Activated naive CD4-positive, alpha-beta T cell treated with anti-CD3 and anti-CD28 coated beads for 36 hours (primary cell): ENCODE measurements around the gene BACE2. TPM values are rescaled to one million over a fixed set of nuclear protein-coding genes. Genes with fewer than 3 reads are reported as not detected.
"Not testable (repeated sequence)": the region's sequence is repeated elsewhere in the genome, so short reads cannot be mapped to it uniquely, and the experiment has no call there.

ENCODE experiments used
- CTCF ChIA-PET: fragments of 350-600 bp; sonication (Branson Sonifier 250); formaldehyde crosslinking; loops from one replicate; lab custom pipeline; 2021; ENCODE audit warnings: antibody characterized with exemption; lab: Charles Lee
- DNase-seq: peaks from one replicate; pipeline ENCODE4 v3.0.0-alpha.2; 2020
- H3K27ac Mint-ChIP-seq: one replicate; pipeline ENCODE4 v1.8.0; 2021; ENCODE audit warnings: mild to moderate bottlenecking, mixed read lengths
- H3K27me3 Mint-ChIP-seq: one replicate; pipeline ENCODE4 v1.8.0; 2021; ENCODE audit warnings: low read depth, mixed read lengths
- H3K36me3 Mint-ChIP-seq: one replicate; pipeline ENCODE4 v1.8.0; 2021; ENCODE audit warnings: low read depth, mixed read lengths
- H3K4me1 Mint-ChIP-seq: one replicate; pipeline ENCODE4 v1.8.0; 2021; ENCODE audit warnings: low read depth, mixed read lengths
- H3K4me3 Mint-ChIP-seq: one replicate; pipeline ENCODE4 v1.8.0; 2021; ENCODE audit warnings: mild to moderate bottlenecking, moderate library complexity, mixed read lengths
- H3K9me3 Mint-ChIP-seq: one replicate; pipeline ENCODE4 v1.8.0; 2021; ENCODE audit warnings: mixed read lengths
- intact Hi-C: fragments of 100-400 bp; cut with micrococcal nuclease; formaldehyde crosslinking; loops from one replicate; pipeline ENCODE4 v1.15.1; 2023
- total RNA-seq, 2 experiments: library from RNA; stranded (reverse); gene quantifications; one replicate each; pipeline ENCODE4 v1.2.3, GENCODE V29; 2021

BACE2 gene
- total RNA-seq, 2 experiments from 2014 or later: 0.17 to 0.89 TPM

- no peaks in the 10 kb centered on the region for H3K36me3 Mint-ChIP-seq
- H3K4me3 Mint-ChIP-seq: no peak overlapping the region
- H3K27ac Mint-ChIP-seq: no peak overlapping the region
- intact Hi-C loops: no loop called here
- H3K27me3 Mint-ChIP-seq: peaks cover 19% of the 10 kb centered on the region
- peaks cover 12% of the 10 kb centered on the region for H3K9me3 Mint-ChIP-seq
- CTCF ChIA-PET: no interaction called here
- no peaks in the 10 kb centered on the region for H3K4me1 Mint-ChIP-seq
- no peak for DNase-seq
Measured at GRCh38 chr21:41251961-41252642, 84.1 kb downstream of the BACE2 start.

- intact Hi-C loops: no loop called here
- H3K27me3 Mint-ChIP-seq: peaks cover 19% of the 10 kb centered on the region
- CTCF ChIA-PET: no interaction called here
Measured at GRCh38 chr21:41254090-41254700, 86.2 kb downstream of the BACE2 start.

GRCh38 chr21:41255190-41255589 is 87.2 kb downstream of the BACE2 start:
- DNase-seq: no peak
- peaks cover 12% of the 10 kb centered on the region for H3K9me3 Mint-ChIP-seq
- no peaks in the 10 kb centered on the region for H3K36me3 Mint-ChIP-seq
- CTCF ChIA-PET: interaction anchor here (0.6 kb wide), 1 partner anchor 233 kb away, joined by 5 read pairs; no protein-coding TSS in a partner anchor
- peaks cover 19% of the 10 kb centered on the region for H3K27me3 Mint-ChIP-seq
- intact Hi-C loops: no loop called here
- H3K4me1 Mint-ChIP-seq: no peaks in the 10 kb centered on the region
- no peak overlapping the region for H3K27ac Mint-ChIP-seq
- H3K4me3 Mint-ChIP-seq: no peak overlapping the region

More at GRCh38 chr21:41254090-41254700, 86.2 kb downstream of the BACE2 start:
- Mint-ChIP-seq H3K4me3 (no peak overlapping the region), H3K9me3 (peaks cover 12% of the 10 kb centered on the region), H3K27ac (no peak overlapping the region), H3K4me1 (no peaks in the 10 kb centered on the region), H3K36me3 (no peaks in the 10 kb centered on the region)
- DNase-seq: no peak

GRCh38 chr21:41256231-41256630 is 88.3 kb downstream of the BACE2 start:
- Mint-ChIP-seq H3K27me3 (peaks cover 12% of the 10 kb centered on the region), H3K9me3 (peaks cover 12% of the 10 kb centered on the region)
- H3K4me1 Mint-ChIP-seq, H3K27ac Mint-ChIP-seq, DNase-seq, H3K4me3 Mint-ChIP-seq, intact Hi-C loops, H3K36me3 Mint-ChIP-seq, CTCF ChIA-PET: not testable (repeated sequence)

- CTCF ChIA-PET: no interaction called here
- Mint-ChIP-seq H3K4me3 (no peak overlapping the region), H3K4me1 (no peaks in the 10 kb centered on the region), H3K27me3 (peaks cover 9% of the 10 kb centered on the region), H3K36me3 (no peaks in the 10 kb centered on the region), H3K9me3 (peaks cover 12% of the 10 kb centered on the region), H3K27ac (no peak overlapping the region)
- DNase-seq: no peak
- intact Hi-C loops: no loop called here
Measured at GRCh38 chr21:41256771-41257702, 89.1 kb downstream of the BACE2 start.

- peaks cover 6% of the 10 kb centered on the region for H3K27me3 Mint-ChIP-seq
- DNase-seq: no peak
- H3K9me3 Mint-ChIP-seq: peaks cover 12% of the 10 kb centered on the region
- no peak overlapping the region for H3K4me3 Mint-ChIP-seq
- no peak overlapping the region for H3K27ac Mint-ChIP-seq
- H3K36me3 Mint-ChIP-seq: no peaks in the 10 kb centered on the region
- intact Hi-C loops: no loop called here
- CTCF ChIA-PET: interaction anchor here (1.4 kb wide), 1 partner anchor 24 kb away, joined by 8 read pairs; no protein-coding TSS in a partner anchor
- no peaks in the 10 kb centered on the region for H3K4me1 Mint-ChIP-seq
Measured at GRCh38 chr21:41258617-41259016, 90.7 kb downstream of the BACE2 start.

- Mint-ChIP-seq H3K27me3 (peaks cover 8% of the 10 kb centered on the region), H3K36me3 (no peaks in the 10 kb centered on the region), H3K27ac (no peak overlapping the region), H3K4me3 (no peak overlapping the region), H3K9me3 (peaks cover 7% of the 10 kb centered on the region), H3K4me1 (no peaks in the 10 kb centered on the region)
- DNase-seq: no peak
- CTCF ChIA-PET: no interaction called here
- intact Hi-C loops: no loop called here
Measured at GRCh38 chr21:41260428-41260827, 92.5 kb downstream of the BACE2 start.

GRCh38 chr21:41267346-41267745 is 99.4 kb downstream of the BACE2 start:
- H3K36me3 Mint-ChIP-seq: no peaks in the 10 kb centered on the region
- H3K4me1 Mint-ChIP-seq: no peaks in the 10 kb centered on the region
- CTCF ChIA-PET: interaction anchor here (1.6 kb wide), 1 partner anchor 16 kb away, joined by 8 read pairs; no protein-coding TSS in a partner anchor
- no peak overlapping the region for H3K27ac Mint-ChIP-seq
- DNase-seq: no peak
- intact Hi-C loops: no loop called here
- peaks cover 10% of the 10 kb centered on the region for H3K27me3 Mint-ChIP-seq
- H3K9me3 Mint-ChIP-seq: peaks cover 15% of the 10 kb centered on the region
- no peak overlapping the region for H3K4me3 Mint-ChIP-seq

GRCh38 chr21:41269535-41269934 is 101.6 kb downstream of the BACE2 start:
- DNase-seq: no peak
- CTCF ChIA-PET: interaction anchor here (1.6 kb wide), 1 partner anchor 11 kb away, joined by 4 read pairs; no protein-coding TSS in a partner anchor
- Mint-ChIP-seq H3K27me3 (peaks cover 9% of the 10 kb centered on the region), H3K9me3 (peaks cover 21% of the 10 kb centered on the region), H3K4me1 (no peaks in the 10 kb centered on the region), H3K4me3 (no peak overlapping the region), H3K36me3 (peaks cover 3% of the 10 kb centered on the region), H3K27ac (no peak overlapping the region)
- intact Hi-C loops: no loop called here

- H3K27me3 Mint-ChIP-seq: peaks cover 18% of the 10 kb centered on the region
- intact Hi-C loops: no loop called here
- H3K4me3 Mint-ChIP-seq: no peak overlapping the region
- peaks cover 11% of the 10 kb centered on the region for H3K9me3 Mint-ChIP-seq
- H3K27ac Mint-ChIP-seq: no peak overlapping the region
- no peak for DNase-seq
- no peaks in the 10 kb centered on the region for H3K4me1 Mint-ChIP-seq
- H3K36me3 Mint-ChIP-seq: peaks cover 3% of the 10 kb centered on the region
- CTCF ChIA-PET: no interaction called here
Measured at GRCh38 chr21:41277196-41277595, 109.2 kb downstream of the BACE2 start.

- intact Hi-C loops: no loop called here
- H3K4me1 Mint-ChIP-seq: no peaks in the 10 kb centered on the region
- no peak overlapping the region for H3K27ac Mint-ChIP-seq
- CTCF ChIA-PET: no interaction called here
- peaks cover 19% of the 10 kb centered on the region for H3K27me3 Mint-ChIP-seq
- DNase-seq: no peak
- H3K9me3 Mint-ChIP-seq: peaks cover 5% of the 10 kb centered on the region
- peaks cover under 1% of the 10 kb centered on the region for H3K36me3 Mint-ChIP-seq
- H3K4me3 Mint-ChIP-seq: no peak overlapping the region
Measured at GRCh38 chr21:41277846-41278245, 109.9 kb downstream of the BACE2 start.
